BE2C (cell line): ENCODE measurements around the gene SBF2.

Experiments
- DNase-seq: peaks from one replicate; pipeline ENCODE4 v3.0.0-alpha.2; 2020
- H3K27me3 ChIP-seq: fragments of 250-450 bp; sonication (Bioruptor Pico); 2 replicates; pipeline ENCODE4 v1.5.1; 2020; ENCODE audit warnings: mild to moderate bottlenecking
- H3K36me3 ChIP-seq: fragments of 250-450 bp; sonication (Bioruptor Pico); 2 replicates; pipeline ENCODE4 v1.5.1; 2020; ENCODE audit warnings: mild to moderate bottlenecking
- H3K4me1 ChIP-seq: fragments of 250-450 bp; sonication (Bioruptor Pico); 2 replicates; pipeline ENCODE4 v1.5.1; 2020
- H3K4me3 ChIP-seq: 2 replicates; pipeline ENCODE4 v1.5.1; 2011; ENCODE audit warnings: low read depth, low read length
- H3K9me3 ChIP-seq: fragments of 250-450 bp; sonication (Bioruptor Pico); 2 replicates; pipeline ENCODE4 v1.5.1; 2020
- CTCF ChIP-seq: IDR thresholded peaks from 2 replicates; pipeline ENCODE4 v1.5.1; 2012; ENCODE audit warnings: mild to moderate bottlenecking, low read depth, low read length

The SBF2 gene

DNA sequence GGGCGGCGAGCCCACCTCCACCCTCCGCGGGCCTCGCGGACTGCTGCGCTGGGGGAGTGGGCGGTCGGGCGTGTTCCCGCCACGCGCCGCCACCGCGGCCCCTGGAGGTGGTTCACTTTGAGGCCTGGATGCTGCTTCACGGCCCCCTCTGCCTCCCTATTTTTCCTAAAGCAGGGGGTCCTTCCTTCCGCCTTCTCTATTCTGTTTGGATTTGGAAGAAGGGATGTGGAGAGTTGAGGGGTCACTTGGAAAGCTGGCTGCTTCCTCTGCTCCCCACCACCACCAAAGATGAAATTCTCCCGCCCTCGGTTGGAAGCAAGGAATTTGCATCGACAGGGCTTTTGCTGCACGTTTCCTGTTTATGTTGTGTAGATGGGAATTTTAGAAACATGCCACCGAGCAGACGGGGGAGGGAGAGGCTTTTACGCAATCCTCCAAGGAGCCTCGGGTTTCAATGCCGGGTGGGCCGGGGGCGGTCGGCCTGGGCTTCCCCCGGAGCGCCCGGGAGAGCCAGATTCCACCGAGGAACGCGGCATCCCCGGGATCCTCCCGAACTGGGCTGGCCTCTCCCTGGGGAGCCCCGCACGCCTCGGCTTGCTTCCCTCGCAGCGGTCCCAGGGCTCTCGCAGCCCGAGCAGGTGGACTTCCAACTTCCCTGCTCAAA, 403 bp upstream of the SBF2 start:
- Histone ChIP-seq H3K36me3 (no peaks in the 10 kb centered on the region; the same call in 1 of the 2 replicates), H3K27me3 (no peaks in the 10 kb centered on the region), H3K4me3 (peak overlapping the region; percentile 78), H3K4me1 (no peaks in the 10 kb centered on the region), H3K9me3 (no peaks in the 10 kb centered on the region)
- DNase-seq, result peak; percentile 21
- TF ChIP-seq CTCF, result no peak

GRCh38 chr11:10291801-10292638, 2.0 kb downstream of the SBF2 start:
- H3K36me3 ChIP-seq, result no peaks in the 10 kb centered on the region; the same call in 1 of the 2 replicates
- H3K9me3 ChIP-seq, result no peaks in the 10 kb centered on the region
- H3K4me3 ChIP-seq, result no peak overlapping the region
- no peak for TF ChIP-seq CTCF
- no peaks in the 10 kb centered on the region for H3K4me1 ChIP-seq
- DNase-seq, result no peak
- H3K27me3 ChIP-seq, result no peaks in the 10 kb centered on the region

DNA sequence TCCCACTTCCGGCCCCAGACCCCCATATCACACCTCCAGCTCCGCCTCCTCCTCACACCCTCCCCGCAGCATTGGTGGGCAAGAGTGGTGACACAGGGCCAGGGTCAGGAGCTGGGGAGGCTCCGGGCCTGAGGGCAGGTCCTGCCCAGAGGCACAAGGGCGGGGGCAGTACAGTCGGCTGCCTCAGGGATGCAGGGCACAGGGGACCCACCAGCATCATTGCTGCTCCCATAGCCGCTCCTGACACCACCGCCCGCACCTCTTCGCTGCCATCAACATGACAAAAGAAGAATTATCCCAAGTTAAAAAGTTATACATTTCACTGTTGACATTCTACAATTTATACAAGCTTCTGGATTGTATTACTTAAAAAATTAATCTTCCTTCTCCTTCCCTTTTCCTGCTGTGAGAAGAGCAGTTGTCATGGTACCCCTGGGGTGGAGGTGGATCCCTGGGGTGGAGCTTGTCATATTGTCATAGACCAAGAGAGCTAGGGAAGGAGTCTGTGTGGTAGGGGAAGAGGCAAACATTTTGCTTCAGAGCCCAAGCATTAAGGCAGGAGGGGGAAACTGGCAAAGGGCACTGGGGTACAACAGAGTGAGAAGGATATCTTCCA, 4.1 kb downstream of the SBF2 start:
- Histone ChIP-seq H3K27me3 (no peaks in the 10 kb centered on the region), H3K9me3 (no peaks in the 10 kb centered on the region), H3K4me3 (no peak overlapping the region), H3K4me1 (no peaks in the 10 kb centered on the region), H3K36me3 (no peaks in the 10 kb centered on the region; the same call in 1 of the 2 replicates)
- no peak for DNase-seq
- no peak for TF ChIP-seq CTCF

DNA sequence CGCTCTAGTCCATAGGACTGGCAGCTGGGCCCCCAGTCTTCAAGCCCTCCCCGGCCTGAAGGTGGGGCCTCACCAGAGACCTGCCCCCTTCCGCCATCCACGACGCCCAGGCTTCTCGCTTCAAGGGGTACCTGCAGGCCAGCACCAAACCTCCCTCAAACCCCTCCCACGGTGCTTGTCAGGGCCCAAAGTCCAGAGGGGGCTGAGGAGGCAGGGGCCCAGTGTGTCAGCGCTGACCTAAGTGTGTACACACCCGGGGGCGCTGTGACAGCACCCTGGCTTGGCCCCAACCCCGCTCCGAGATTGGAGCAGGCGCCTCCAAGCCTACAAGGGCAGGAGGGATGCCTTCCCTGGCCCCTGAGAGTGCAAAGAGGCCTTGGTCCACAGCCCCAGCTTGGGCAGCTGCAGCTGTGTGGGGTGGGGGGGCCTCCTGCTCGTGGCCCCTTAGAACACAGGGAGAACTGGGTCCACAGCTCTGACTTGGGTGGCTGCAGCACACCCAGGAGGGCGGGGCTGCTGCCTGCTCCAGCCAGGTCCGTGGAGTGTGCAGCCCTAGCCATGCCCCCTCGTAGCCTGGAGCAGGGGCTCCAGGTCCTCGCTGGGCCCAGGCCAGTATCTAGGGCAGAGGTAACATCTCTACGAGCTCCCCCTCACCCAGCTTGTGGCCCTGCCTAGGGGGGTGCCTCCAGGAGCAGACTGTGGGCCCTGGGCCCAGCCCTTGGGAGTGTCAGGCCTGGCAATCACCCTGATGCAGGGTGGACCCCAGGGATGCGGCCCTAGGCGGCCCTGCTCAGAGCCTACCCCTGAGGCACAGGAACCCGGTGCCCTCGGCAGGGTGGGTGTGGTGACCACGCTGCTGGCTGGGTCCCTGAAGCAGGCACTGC, 4.9 kb downstream of the SBF2 start:
- H3K36me3 ChIP-seq, result no peaks in the 10 kb centered on the region; the same call in 1 of the 2 replicates
- no peak for DNase-seq
- no peaks in the 10 kb centered on the region for H3K9me3 ChIP-seq
- no peak overlapping the region for H3K4me3 ChIP-seq
- no peaks in the 10 kb centered on the region for H3K27me3 ChIP-seq
- no peak for TF ChIP-seq CTCF
- no peaks in the 10 kb centered on the region for H3K4me1 ChIP-seq

DNA sequence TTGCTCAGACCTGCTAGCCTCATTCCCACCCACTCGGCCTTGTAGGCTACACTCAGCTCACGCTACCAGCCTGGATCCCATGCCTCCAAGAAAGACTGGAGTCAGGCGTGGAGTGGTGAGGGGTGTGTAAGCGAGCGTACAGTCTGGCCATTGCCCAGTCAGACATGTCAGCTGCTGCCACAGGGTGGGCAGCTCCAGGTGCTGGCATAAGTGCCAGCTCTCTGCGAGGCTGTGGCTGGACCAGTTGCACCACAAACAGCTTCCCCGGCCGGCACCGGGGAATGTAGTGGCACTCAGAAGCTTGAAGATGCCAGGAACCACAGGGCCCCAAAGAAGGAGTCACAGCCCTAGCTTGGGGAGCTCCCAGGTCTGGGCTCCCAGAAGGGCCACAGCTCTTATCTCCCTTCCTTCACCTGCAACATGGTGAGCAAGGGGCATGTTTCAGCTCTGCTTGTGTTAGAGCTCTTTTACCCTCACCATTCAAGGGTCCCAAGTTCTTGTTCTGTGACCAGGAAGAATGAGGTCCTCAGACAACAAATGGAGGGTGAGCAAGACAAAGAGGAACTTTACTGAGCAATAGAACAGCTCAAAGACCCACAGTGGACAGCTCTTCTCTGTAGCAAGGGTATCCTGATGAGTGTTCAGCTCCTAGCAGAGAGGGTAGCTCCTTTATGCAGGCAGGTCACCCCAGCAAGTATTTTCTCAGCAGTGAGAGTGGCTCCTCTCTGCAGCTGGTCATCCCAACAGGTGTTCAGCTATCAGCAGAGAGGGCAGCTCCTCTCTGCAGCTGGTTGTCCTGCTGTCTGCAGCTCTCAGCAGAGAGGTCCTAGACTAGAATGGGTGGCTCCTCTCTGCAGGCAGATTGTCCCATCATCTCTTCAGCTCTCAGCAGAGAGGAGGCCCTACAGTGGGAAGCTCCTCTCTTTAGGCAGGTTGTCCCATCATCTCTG, 6.0 kb downstream of the SBF2 start:
- DNase-seq, result no peak

More for the DNA sequence above, 6.0 kb downstream of the SBF2 start:
- H3K27me3 ChIP-seq, result no peaks in the 10 kb centered on the region
- TF ChIP-seq CTCF, result no peak
- no peaks in the 10 kb centered on the region for H3K36me3 ChIP-seq
- H3K4me3 ChIP-seq, result no peak overlapping the region
- no peaks in the 10 kb centered on the region for H3K9me3 ChIP-seq
- H3K4me1 ChIP-seq, result no peaks in the 10 kb centered on the region
